GOT3 (cell line): ENCODE data around the gene MYO1H.
A peak's percentile ranks its signal among the peaks of the same experiment; 100 is the strongest.

Experiments
- DNase-seq: peaks from one replicate; lab custom pipeline; 2025; ENCODE audit warnings: mixed read lengths; lab: John Stamatoyannopoulos, UW

MYO1H gene

GRCh38 chr12:109449845-109450532 lies 102.3 kb downstream of the MYO1H start:
- no peak for DNase-seq

- DNase-seq, result no peak
Observed at GRCh38 chr12:109450980-109451379, 103.3 kb downstream of the MYO1H start.

DNA sequence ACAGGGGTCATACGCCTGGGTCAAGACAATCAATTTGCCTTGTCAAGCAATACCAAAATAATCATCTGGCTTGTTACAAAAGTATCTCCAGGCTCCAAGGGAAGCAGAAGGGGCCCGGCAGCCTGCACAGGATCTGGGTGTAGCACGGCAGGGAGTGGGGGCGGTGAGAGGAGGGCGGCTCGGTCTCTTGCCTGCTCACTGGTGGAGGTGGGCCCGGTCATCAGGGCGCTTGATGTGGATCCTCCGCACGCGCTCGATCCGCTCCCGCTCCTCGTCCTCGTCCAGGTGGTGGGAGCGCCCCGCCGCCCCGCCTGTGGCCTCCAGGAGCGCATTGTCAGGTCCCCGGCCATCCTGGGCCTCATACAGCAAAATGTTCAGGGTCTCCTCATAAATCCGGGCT lies 103.7 kb downstream of the MYO1H start:
- no peak for DNase-seq

GRCh38 chr12:109452489-109452888 lies 104.8 kb downstream of the MYO1H start:
- DNase-seq, result no peak

DNA sequence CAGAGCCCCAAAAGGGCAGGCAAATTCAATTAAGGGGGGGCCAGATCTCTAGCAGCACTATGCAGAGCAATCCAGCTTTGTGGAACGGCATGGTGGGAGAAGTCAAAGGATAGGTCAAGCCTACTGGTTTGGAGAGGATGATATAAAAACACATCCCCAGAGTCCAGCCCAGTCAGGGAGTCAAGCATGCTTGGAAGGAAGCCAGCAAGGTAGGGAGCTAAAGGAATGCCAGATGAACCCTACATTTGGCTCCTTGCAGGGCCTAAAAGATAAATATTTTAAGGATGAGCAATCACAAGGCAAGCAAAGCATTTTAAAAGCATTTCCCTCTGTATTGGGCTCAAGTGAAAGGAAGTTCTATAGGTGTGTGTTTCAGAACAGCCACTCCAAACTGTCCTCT lies 108.0 kb downstream of the MYO1H start:
- no peak for DNase-seq

- DNase-seq, result no peak
Observed at GRCh38 chr12:109458086-109458485, 110.4 kb downstream of the MYO1H start.

- DNase-seq, result no peak
Observed at GRCh38 chr12:109458771-109459208, 111.1 kb downstream of the MYO1H start.

- no peak for DNase-seq
Observed at GRCh38 chr12:109459247-109459646, 111.5 kb downstream of the MYO1H start.

DNA sequence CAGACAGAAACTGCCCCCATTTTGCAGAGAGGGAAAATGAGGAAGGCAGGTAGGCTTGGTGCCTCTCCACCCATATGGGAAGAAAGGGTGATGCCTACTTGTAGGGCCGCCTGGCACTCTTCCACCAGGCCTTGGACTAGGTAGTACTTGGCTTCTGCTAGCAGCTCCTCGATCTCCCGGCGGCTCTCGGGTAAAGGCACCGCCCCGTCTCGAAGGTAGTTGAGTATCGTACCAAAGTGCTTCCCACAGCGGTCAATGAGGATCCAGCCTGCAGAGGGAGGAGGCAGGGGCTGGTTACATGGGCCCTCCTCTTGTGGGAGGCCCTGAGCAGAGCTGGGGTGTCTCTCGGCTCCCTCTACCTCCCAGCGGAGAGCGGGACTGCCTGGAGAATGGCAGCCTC lies 112.8 kb downstream of the MYO1H start:
- no peak for DNase-seq

GRCh38 chr12:109461049-109461845 lies 113.5 kb downstream of the MYO1H start:
- DNase-seq, result no peak

DNA sequence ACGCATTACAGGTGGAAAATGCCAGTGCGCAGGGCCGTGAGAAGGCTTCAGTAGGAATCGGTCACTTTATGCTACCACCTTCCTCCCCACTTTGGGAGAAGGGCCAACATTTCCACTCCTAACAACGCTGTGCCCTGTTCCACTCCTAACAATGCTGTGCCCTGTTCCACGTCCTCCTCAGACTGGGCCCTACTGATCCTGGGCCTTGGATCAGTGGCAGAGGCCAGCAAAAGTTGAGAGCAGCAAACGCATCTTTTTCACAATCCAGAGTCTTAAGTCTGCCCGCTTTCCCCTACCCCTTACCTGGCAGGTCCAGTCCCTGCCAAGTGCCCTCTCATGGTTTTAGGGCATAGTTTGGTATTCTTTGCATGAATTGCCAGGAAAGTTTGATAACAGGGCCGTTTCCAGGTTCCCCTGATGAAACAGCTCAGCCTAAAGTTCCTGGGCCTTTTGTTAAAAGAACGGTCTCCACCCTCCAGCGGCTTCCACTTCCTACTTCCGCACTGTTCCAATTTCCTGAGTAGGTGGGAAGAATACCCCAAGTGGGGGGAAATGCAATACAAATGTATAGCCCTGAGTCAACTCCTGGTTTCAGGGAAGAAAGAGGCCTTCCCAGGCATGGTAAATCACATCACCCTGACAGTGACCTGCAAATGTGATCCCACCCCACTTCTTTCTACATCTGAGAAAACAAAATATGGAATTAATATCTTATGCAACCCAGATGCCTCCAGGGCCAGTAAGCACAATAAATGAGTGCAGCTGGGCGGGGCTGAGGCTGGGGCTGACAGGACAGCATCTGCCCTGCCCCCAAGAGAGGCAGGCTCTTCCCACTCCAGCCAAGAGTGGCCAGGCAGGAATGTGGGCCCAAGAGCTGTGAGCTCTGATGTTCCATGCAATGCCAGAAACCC lies 114.4 kb downstream of the MYO1H start:
- DNase-seq, result peak; percentile 9

GRCh38 chr12:109462868-109463692 lies 115.4 kb downstream of the MYO1H start:
- DNase-seq, result no peak

GRCh38 chr12:109463756-109464155 lies 116.1 kb downstream of the MYO1H start:
- no peak for DNase-seq

DNA sequence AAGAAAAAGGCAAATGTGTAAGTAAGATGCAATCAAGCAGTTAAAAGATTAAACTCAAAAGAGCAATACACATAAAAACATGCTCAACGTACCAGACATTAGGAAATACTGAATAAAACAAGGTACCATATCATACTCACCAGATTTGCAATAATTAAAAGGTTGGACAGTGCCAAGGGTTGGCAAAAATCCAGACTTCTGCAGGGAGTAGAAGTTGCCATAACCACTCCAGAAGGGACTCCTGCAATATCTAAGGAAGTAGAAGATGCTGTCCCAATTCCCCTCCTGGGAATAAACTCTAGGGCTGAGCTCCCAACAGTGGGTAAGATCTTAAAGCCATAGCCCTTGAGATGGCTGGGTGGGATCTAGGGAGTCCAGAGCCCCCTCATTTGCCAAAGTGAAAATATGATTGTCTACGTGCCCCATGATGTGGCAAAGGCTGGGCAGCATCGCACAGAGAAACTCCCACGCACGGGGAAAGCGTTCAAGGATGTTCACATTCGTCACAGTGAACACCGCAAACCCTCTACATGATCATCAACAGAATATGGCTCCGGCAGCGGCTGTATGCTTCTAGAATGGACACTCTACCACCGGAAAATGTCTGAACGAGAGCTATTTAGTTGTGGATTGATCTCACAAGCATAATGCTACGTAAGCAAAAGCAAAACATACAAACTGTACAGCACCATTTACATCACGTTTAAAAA lies 117.1 kb downstream of the MYO1H start:
- DNase-seq, result no peak

DNA sequence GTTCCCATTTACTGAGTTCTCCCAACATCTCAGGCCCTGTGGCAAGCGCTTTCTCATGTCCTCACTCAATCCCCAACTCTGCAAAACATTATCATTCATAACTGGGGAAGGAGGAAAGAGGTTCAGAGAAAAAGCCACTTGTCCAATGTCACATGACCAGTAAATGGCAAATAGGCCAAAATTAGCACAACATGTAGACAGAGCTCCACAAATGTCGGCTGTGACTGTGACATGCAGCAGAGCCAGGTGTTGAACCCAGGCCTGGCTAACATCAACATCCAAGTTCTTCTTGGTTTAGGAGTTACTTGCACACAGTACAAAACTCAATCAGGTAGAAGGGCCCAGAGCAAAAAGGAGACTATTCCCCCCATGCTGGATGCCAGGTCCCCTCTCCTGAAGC lies 118.6 kb downstream of the MYO1H start:
- DNase-seq, result no peak

DNA sequence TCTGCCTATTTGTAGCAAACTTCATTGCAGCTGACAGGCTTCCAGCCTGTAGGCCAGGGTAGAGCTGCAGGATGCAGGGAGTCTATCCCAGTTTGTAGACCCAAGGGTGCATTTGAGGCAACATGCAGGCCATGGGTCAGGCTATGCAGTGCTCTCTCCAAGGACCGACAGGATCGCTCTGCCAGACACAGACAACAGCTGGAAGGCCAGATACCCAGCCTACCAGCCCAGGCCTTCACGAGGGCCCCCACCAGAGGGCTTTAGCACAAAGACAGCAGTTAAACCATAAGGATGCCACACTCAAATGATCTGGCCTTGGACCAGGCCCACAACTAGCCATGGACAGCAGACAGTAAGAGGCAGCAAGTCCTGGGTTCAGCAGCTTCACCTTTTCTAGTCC lies 119.1 kb downstream of the MYO1H start:
- DNase-seq, result no peak

- no peak for DNase-seq
Observed at GRCh38 chr12:109467978-109468676, 120.4 kb downstream of the MYO1H start.

DNA sequence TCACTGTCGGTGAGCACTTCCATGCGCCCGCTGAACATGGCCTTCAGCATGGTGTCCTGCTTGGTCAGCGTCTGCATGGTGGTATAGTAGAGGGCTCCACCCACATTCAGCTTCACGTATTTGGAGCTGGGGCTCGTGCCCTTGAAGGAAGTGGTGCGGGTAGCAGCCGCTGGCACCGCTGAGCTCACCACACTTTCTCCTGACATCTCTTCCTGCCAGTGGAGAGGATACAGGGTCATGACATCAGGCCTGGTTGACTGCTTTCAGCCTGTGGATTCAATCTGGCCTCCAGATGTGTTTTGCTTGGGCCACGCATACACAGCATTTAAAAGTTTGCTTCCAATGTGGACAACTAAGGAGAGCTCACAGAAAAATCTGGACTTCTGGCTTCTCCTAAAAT lies 121.8 kb downstream of the MYO1H start:
- no peak for DNase-seq

DNA sequence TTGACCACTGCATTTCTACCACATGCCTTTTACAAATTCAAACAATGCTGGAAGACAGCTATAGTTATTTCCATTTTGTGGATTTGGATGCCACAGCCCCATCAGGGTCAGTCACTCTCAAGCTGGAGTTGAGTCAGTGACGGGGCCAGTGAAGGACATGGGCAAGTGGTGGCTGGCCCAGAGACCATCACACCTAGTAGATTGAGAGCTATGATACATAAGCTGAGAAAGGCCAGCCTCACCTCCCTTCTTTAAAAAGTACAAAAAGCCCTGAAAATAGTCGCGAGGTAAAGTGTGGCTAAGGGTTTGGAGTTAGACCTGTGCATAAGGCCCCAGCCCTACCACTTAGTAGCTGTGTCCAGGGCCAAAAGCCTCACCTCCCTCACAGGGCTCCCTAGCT lies 125.3 kb downstream of the MYO1H start:
- no peak for DNase-seq
